Neural cell (in vitro differentiated cells): ENCODE measurements around the gene REG1A. TPM values are rescaled to one million over a fixed set of nuclear protein-coding genes. Genes with fewer than 3 reads are reported as not detected.

Experiments
- H2AFZ ChIP-seq: fragments of 200-600, 300-800 bp; sonication (generic), shearing (Covaris generic); 2 replicates; pipeline ENCODE4 v1.6.0; 2014; ENCODE audit warnings: low read depth, mild to moderate bottlenecking, antibody characterized with exemption, low read length, moderate library complexity
- H3F3A ChIP-seq: fragments of 200-600 bp; shearing (Covaris generic); 2 replicates; pipeline ENCODE4 v1.6.1; 2016; ENCODE audit warnings: mild to moderate bottlenecking, moderate library complexity, mixed read lengths, antibody characterized with exemption, low read length; ENCODE audit not compliant: insufficient read depth, poor library complexity, severe bottlenecking
- H3K27ac ChIP-seq: fragments of 200-600, 300-800 bp; sonication (generic), shearing (Covaris generic); 2 replicates; pipeline ENCODE4 v1.5.1; 2014; ENCODE audit warnings: mild to moderate bottlenecking, low read length, moderate library complexity
- H3K27me3 ChIP-seq: fragments of 300-800, 200-600 bp; sonication (generic), shearing (Covaris generic); 2 replicates; pipeline ENCODE4 v1.6.0; 2014; ENCODE audit warnings: mild to moderate bottlenecking, low read depth, low read length, moderate library complexity; ENCODE audit not compliant: insufficient read depth
- H3K36me3 ChIP-seq: fragments of 300-800, 200-600 bp; sonication (generic), shearing (Covaris generic); 2 replicates; pipeline ENCODE4 v1.5.1; 2014; ENCODE audit warnings: mild to moderate bottlenecking, antibody characterized with exemption, low read length, moderate library complexity; ENCODE audit not compliant: insufficient read depth
- H3K4me2 ChIP-seq: fragments of 300-800, 200-600 bp; sonication (generic), shearing (Covaris generic); 2 replicates; pipeline ENCODE4 v1.6.0; 2014; ENCODE audit warnings: mild to moderate bottlenecking, low read length
- H3K4me3 ChIP-seq: fragments of 300-800, 200-600 bp; sonication (generic), shearing (Covaris generic); 2 replicates; pipeline ENCODE4 v1.5.1; 2014; ENCODE audit warnings: mild to moderate bottlenecking, low read length, moderate library complexity
- H3K79me2 ChIP-seq: fragments of 200-600 bp; shearing (Covaris generic); replicated peaks from 2 replicates; pipeline ENCODE4 v1.6.0; 2014; ENCODE audit warnings: mild to moderate bottlenecking, low read length, moderate library complexity; ENCODE audit not compliant: insufficient read depth
- H3K9ac ChIP-seq: fragments of 300-800, 200-600 bp; sonication (generic), shearing (Covaris generic); 2 replicates; pipeline ENCODE4 v1.6.1; 2016; ENCODE audit warnings: mild to moderate bottlenecking, low read length, mixed read lengths
- H3K9me2 ChIP-seq: fragments of 200-600 bp; shearing (Covaris generic); 2 replicates; pipeline ENCODE4 v1.6.1; 2016; ENCODE audit warnings: mild to moderate bottlenecking, low read length, mixed read lengths; ENCODE audit not compliant: insufficient read depth
- H3K9me3 ChIP-seq: fragments of 200-600, 300-800 bp; sonication (generic), shearing (Covaris generic); 2 replicates; pipeline ENCODE4 v1.6.1; 2016; ENCODE audit warnings: mild to moderate bottlenecking, mixed run types, low read length, moderate library complexity, mixed read lengths
- H4K20me1 ChIP-seq: fragments of 200-600 bp; shearing (Covaris generic); 2 replicates; pipeline ENCODE4 v1.6.1; 2016; ENCODE audit warnings: mild to moderate bottlenecking, mixed run types; ENCODE audit not compliant: insufficient read depth
- EP300 ChIP-seq: fragments of 450-650 bp; conservative IDR thresholded peaks from 2 replicates; pipeline ENCODE4 v1.6.1; 2014; ENCODE audit warnings: antibody characterized with exemption, mild to moderate bottlenecking, moderate library complexity; ENCODE audit not compliant: poor library complexity, severe bottlenecking
- EZH2 ChIP-seq: fragments of 200-600, 300-800 bp; shearing (Covaris generic), sonication (generic); IDR thresholded peaks from 2 replicates; pipeline ENCODE4 v1.6.1; 2014; ENCODE audit warnings: antibody characterized with exemption, low read length, borderline replicate concordance, mild to moderate bottlenecking; ENCODE audit not compliant: insufficient read depth, poor library complexity, severe bottlenecking
- MXI1 ChIP-seq: fragments of 450-650 bp; conservative IDR thresholded peaks from 2 replicates; pipeline ENCODE4 v1.6.1; 2014; ENCODE audit warnings: antibody characterized with exemption, mild to moderate bottlenecking; ENCODE audit not compliant: poor library complexity, severe bottlenecking
- POLR2AphosphoS5 ChIP-seq: IDR thresholded peaks from 2 replicates; pipeline ENCODE4 v1.6.1; 2012
- RAD21 ChIP-seq: fragments of 450-650 bp; conservative IDR thresholded peaks from 2 replicates; pipeline ENCODE4 v1.6.1; 2014; ENCODE audit warnings: antibody characterized with exemption, mild to moderate bottlenecking, moderate library complexity
- SMC3 ChIP-seq: fragments of 450-650 bp; conservative IDR thresholded peaks from 2 replicates; pipeline ENCODE4 v1.6.1; 2014; ENCODE audit warnings: antibody characterized with exemption, mild to moderate bottlenecking, moderate library complexity; ENCODE audit not compliant: poor library complexity
- TAF1 ChIP-seq: IDR thresholded peaks from 2 replicates; pipeline ENCODE4 v1.6.1; 2012; ENCODE audit warnings: low read depth
- polyA plus RNA-seq: library from polyadenylated mRNA; depleted of rRNA; stranded (reverse); fragments of >200 nt; gene quantifications from 2 replicates; pipeline ENCODE4 v1.2.3, GENCODE V29; 2014
- TF ChIP-seq, protein P1 (sequence below): fragments of 450-650 bp; IDR thresholded peaks from 2 replicates; pipeline ENCODE4 v1.5.1; 2014; ENCODE audit warnings: antibody characterized with exemption, mild to moderate bottlenecking, moderate library complexity; ENCODE audit not compliant: poor library complexity, severe bottlenecking
- TF ChIP-seq, protein P2 (sequence below): IDR thresholded peaks from 2 replicates; pipeline ENCODE4 v1.6.1; 2012; ENCODE audit warnings: borderline replicate concordance

Gene REG1A
- polyA plus RNA-seq, 1 donor from 2014 or later: not detected

DNA sequence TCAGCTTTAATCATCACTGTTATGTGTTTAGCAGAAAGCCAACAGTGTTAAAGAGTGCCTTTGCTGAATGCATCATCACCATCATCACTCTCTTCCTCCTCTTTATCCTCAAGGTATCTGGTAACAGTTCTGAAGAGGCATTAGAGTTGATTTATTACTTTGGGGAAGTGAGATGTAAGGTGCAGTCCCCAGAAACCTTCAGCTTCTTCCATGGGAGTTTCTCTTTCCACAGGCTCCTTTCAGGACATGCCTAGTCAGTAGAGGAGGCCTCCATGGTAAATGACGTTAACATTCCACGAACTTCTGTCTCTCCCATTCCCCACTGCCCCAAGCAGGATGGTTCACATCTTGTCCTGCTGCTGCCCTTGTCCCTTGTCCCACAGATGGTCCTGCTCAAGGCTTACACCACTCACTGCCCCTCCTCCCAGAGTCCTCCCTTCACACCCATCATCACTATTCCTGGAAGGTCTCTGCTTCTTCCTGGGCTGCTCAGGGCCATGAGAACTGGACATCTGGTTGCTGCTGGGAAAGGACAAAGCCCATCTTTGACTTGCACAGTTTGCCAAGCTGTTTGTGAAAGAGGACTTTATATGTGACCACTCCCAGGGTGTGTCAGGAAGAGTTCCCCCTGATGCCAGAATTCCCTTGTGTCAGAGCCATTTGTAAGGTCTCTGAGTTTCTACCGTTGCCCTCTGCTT lies 5.3 kb upstream of the REG1A start:
- no peak overlapping the region for H3K4me2 ChIP-seq
- TF ChIP-seq MXI1: no peak
- TF ChIP-seq POLR2AphosphoS5: no peak
- no peak for TF ChIP-seq EZH2
- H3K79me2 ChIP-seq: no peaks in the 10 kb centered on the region
- no peak overlapping the region for H3K27ac ChIP-seq
- no peak overlapping the region for H3K4me3 ChIP-seq
- no peaks in the 10 kb centered on the region for H3F3A ChIP-seq
- no peaks in the 10 kb centered on the region for H4K20me1 ChIP-seq
- H3K36me3 ChIP-seq: no peaks in the 10 kb centered on the region
- H3K9me2 ChIP-seq: no peaks in the 10 kb centered on the region
- H3K9ac ChIP-seq: no peak overlapping the region
- no peaks in the 10 kb centered on the region for H3K27me3 ChIP-seq
- H2AFZ ChIP-seq: no peak overlapping the region
- no peaks in the 10 kb centered on the region for H3K9me3 ChIP-seq

DNA sequence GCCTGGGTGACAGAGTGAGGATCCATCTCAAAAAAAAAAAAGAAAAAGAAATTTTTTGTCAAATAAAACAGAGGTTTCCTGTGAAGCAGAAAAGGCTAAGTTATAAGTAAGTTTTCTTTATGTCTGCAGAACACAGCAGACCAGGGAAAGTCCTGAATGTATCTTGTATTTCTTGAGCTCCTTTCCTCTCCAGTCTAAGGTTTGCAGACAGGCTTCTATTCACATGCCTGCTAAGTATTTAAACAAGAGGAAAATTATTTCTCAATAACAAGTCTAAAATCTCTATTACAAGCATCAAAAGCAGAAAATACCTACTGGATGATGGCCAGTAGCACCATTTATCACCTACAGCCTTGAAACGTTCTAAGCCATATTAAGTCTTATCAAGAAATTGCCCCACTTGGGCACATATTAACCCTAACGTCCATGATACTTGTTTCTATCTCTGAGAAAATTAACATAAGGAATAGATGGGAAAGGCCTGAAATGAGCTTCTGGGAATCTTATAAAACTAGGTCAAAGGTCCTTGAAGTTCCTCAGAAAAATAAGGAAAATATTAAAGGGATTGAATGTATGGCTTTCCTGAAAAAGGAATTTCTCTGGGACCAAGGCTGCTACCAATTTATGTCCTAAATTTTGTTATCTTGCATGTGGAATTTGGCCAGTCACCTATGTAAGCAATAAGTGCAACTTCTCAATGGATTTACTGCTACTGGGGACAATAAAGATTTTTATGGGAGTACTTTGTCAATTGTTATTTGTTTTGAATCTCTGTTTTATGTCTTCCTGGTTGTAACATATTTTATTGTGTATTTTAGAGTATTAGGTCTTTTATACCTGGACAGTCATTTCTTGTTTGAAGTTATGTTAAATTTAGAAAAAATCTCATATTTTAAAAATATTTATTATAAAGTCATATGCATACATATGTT lies 3.0 kb upstream of the REG1A start:
- TF ChIP-seq, protein P1, sequence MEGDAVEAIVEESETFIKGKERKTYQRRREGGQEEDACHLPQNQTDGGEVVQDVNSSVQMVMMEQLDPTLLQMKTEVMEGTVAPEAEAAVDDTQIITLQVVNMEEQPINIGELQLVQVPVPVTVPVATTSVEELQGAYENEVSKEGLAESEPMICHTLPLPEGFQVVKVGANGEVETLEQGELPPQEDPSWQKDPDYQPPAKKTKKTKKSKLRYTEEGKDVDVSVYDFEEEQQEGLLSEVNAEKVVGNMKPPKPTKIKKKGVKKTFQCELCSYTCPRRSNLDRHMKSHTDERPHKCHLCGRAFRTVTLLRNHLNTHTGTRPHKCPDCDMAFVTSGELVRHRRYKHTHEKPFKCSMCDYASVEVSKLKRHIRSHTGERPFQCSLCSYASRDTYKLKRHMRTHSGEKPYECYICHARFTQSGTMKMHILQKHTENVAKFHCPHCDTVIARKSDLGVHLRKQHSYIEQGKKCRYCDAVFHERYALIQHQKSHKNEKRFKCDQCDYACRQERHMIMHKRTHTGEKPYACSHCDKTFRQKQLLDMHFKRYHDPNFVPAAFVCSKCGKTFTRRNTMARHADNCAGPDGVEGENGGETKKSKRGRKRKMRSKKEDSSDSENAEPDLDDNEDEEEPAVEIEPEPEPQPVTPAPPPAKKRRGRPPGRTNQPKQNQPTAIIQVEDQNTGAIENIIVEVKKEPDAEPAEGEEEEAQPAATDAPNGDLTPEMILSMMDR: no peak
- no peak for TF ChIP-seq EP300
- Histone ChIP-seq H3K79me2 (no peaks in the 10 kb centered on the region), H3K27me3 (no peaks in the 10 kb centered on the region), H3K36me3 (no peaks in the 10 kb centered on the region), H4K20me1 (no peaks in the 10 kb centered on the region), H3K9ac (no peak overlapping the region), H3K4me2 (no peak overlapping the region), H3K4me3 (no peak overlapping the region), H3K27ac (no peak overlapping the region), H3K9me3 (no peaks in the 10 kb centered on the region), H2AFZ (no peak overlapping the region), H3F3A (no peaks in the 10 kb centered on the region), H3K9me2 (no peaks in the 10 kb centered on the region)

DNA sequence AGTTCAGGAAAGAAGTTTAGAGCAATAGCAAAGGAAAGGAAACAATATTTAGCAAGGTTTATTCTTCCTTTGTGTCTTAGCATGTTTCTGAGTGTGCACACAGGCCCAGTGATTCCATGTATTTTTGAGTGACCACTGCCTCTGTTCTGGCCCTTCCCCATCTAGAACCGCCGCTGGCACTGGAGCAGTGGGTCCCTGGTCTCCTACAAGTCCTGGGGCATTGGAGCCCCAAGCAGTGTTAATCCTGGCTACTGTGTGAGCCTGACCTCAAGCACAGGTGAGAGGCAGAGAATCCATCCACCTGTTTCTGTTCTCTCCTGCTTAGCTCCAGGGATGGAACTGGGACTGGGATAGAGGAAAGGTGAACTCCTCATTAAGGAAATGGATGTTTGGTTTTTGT lies 2.4 kb downstream of the REG1A start:
- Histone ChIP-seq H3K4me3 (no peak overlapping the region), H3K9me3 (no peaks in the 10 kb centered on the region), H3K27me3 (no peaks in the 10 kb centered on the region), H2AFZ (no peak overlapping the region), H3K36me3 (no peaks in the 10 kb centered on the region), H3F3A (no peaks in the 10 kb centered on the region), H3K9ac (no peak overlapping the region), H3K27ac (no peak overlapping the region), H3K4me2 (no peak overlapping the region), H3K79me2 (no peaks in the 10 kb centered on the region), H3K9me2 (no peaks in the 10 kb centered on the region), H4K20me1 (no peaks in the 10 kb centered on the region)
- no peak for TF ChIP-seq POLR2AphosphoS5
- no peak for TF ChIP-seq SMC3
- TF ChIP-seq, protein P2, sequence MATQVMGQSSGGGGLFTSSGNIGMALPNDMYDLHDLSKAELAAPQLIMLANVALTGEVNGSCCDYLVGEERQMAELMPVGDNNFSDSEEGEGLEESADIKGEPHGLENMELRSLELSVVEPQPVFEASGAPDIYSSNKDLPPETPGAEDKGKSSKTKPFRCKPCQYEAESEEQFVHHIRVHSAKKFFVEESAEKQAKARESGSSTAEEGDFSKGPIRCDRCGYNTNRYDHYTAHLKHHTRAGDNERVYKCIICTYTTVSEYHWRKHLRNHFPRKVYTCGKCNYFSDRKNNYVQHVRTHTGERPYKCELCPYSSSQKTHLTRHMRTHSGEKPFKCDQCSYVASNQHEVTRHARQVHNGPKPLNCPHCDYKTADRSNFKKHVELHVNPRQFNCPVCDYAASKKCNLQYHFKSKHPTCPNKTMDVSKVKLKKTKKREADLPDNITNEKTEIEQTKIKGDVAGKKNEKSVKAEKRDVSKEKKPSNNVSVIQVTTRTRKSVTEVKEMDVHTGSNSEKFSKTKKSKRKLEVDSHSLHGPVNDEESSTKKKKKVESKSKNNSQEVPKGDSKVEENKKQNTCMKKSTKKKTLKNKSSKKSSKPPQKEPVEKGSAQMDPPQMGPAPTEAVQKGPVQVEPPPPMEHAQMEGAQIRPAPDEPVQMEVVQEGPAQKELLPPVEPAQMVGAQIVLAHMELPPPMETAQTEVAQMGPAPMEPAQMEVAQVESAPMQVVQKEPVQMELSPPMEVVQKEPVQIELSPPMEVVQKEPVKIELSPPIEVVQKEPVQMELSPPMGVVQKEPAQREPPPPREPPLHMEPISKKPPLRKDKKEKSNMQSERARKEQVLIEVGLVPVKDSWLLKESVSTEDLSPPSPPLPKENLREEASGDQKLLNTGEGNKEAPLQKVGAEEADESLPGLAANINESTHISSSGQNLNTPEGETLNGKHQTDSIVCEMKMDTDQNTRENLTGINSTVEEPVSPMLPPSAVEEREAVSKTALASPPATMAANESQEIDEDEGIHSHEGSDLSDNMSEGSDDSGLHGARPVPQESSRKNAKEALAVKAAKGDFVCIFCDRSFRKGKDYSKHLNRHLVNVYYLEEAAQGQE: no peak
- TF ChIP-seq TAF1: no peak
- no peak for TF ChIP-seq EZH2
- TF ChIP-seq EP300: no peak
- TF ChIP-seq, protein P1: no peak
- TF ChIP-seq RAD21: no peak
- TF ChIP-seq MXI1: no peak
